SU-DHL-6 (cell line): ENCODE data around the gene HOXB3.

Source experiments
- H2AFZ ChIP-seq: fragments of 200-600 bp; sonication (generic); 2 replicates; pipeline ENCODE4 v1.6.1; 2014; ENCODE audit warnings: low read depth, mild to moderate bottlenecking, moderate library complexity, mixed read lengths, antibody characterized with exemption, low read length; ENCODE audit not compliant: severe bottlenecking
- H3F3A ChIP-seq: fragments of 200-600 bp; shearing (Covaris generic); 2 replicates; pipeline ENCODE4 v1.6.0; 2016; ENCODE audit warnings: antibody characterized with exemption, mild to moderate bottlenecking; ENCODE audit not compliant: insufficient read depth
- H3K27ac ChIP-seq: fragments of 200-600 bp; sonication (generic); 2 replicates; pipeline ENCODE4 v1.5.1; 2016; ENCODE audit warnings: low read depth, mild to moderate bottlenecking, low read length, moderate library complexity, mixed read lengths
- H3K27me3 ChIP-seq: fragments of 200-600 bp; sonication (generic), shearing (Covaris generic); 2 replicates; pipeline ENCODE4 v1.6.0; 2014; ENCODE audit warnings: mild to moderate bottlenecking, low read length
- H3K36me3 ChIP-seq: fragments of 200-600 bp; sonication (generic); 2 replicates; pipeline ENCODE4 v1.6.1; 2014; ENCODE audit warnings: mild to moderate bottlenecking, low read length, mixed read lengths
- H3K4me2 ChIP-seq: fragments of 300-600, 200-600 bp; shearing (Covaris generic), sonication (generic); 2 replicates; pipeline ENCODE4 v1.6.0; 2014; ENCODE audit warnings: low read length, low read depth, mild to moderate bottlenecking; ENCODE audit not compliant: poor library complexity, severe bottlenecking
- H3K4me3 ChIP-seq: fragments of 200-600 bp; sonication (generic); 2 replicates; pipeline ENCODE4 v1.5.1; 2014; ENCODE audit warnings: antibody characterized with exemption, low read length, mild to moderate bottlenecking, mixed read lengths; ENCODE audit not compliant: insufficient read depth, poor library complexity, severe bottlenecking
- H3K79me2 ChIP-seq: fragments of 200-600 bp; sonication (generic); 2 replicates; pipeline ENCODE4 v1.6.1; 2014; ENCODE audit warnings: mild to moderate bottlenecking, low read length, moderate library complexity; ENCODE audit not compliant: insufficient read depth
- H3K9ac ChIP-seq: fragments of 200-600 bp; sonication (generic); 2 replicates; pipeline ENCODE4 v1.7.0; 2014; ENCODE audit warnings: mild to moderate bottlenecking, low read length
- H3K9me2 ChIP-seq: fragments of 200-600 bp; sonication (generic); replicated peaks from 2 replicates; pipeline ENCODE4 v1.6.1; 2014; ENCODE audit warnings: low read length; ENCODE audit not compliant: insufficient read depth
- H3K9me3 ChIP-seq: fragments of 200-600 bp; sonication (generic); 2 replicates; pipeline ENCODE4 v1.6.1; 2014; ENCODE audit warnings: low read length, mixed read lengths; ENCODE audit not compliant: insufficient read depth
- H4K20me1 ChIP-seq: fragments of 200-600 bp; sonication (generic); 2 replicates; pipeline ENCODE4 v1.6.1; 2014; ENCODE audit warnings: low read depth, mild to moderate bottlenecking, antibody characterized with exemption, low read length, moderate library complexity, mixed read lengths
- CTCF ChIP-seq: fragments of 200-600 bp; sonication (generic); IDR thresholded peaks from one replicate; pipeline ENCODE4 v1.5.1; 2017; ENCODE audit warnings: antibody characterized with exemption, mild to moderate bottlenecking, low read length, moderate library complexity; ENCODE audit not compliant: insufficient read depth, poor library complexity, severe bottlenecking
- EZH2phosphoT487 ChIP-seq: fragments of 200-600 bp; sonication (generic), shearing (Covaris generic); conservative IDR thresholded peaks from 2 replicates; pipeline ENCODE4 v1.6.1; 2018; ENCODE audit warnings: mild to moderate bottlenecking, antibody characterized with exemption, low read length, moderate library complexity, mixed read lengths

Gene HOXB3

GRCh38 chr17:48566717-48567116 lies 23.3 kb downstream of the HOXB3 start:
- Histone ChIP-seq H3K9me2 (no peaks in the 10 kb centered on the region), H3K4me3 (no peak overlapping the region), H3K27ac (no peak overlapping the region), H4K20me1 (no peaks in the 10 kb centered on the region), H3F3A (no peaks in the 10 kb centered on the region), H3K4me2 (no peak overlapping the region), H3K9ac (no peak overlapping the region), H3K36me3 (no peaks in the 10 kb centered on the region), H3K9me3 (no peaks in the 10 kb centered on the region), H3K27me3 (no peaks in the 10 kb centered on the region), H3K79me2 (no peaks in the 10 kb centered on the region), H2AFZ (no peak overlapping the region)
- TF ChIP-seq CTCF (no peak), EZH2phosphoT487 (no peak)

- no peaks in the 10 kb centered on the region for H3K27me3 ChIP-seq
- no peak overlapping the region for H3K27ac ChIP-seq
- H3K9me3 ChIP-seq: no peaks in the 10 kb centered on the region
- TF ChIP-seq EZH2phosphoT487 (no peak), CTCF (no peak)
- no peaks in the 10 kb centered on the region for H3F3A ChIP-seq
- H4K20me1 ChIP-seq: no peaks in the 10 kb centered on the region
- H3K4me2 ChIP-seq: no peak overlapping the region
- H2AFZ ChIP-seq: no peak overlapping the region
- no peaks in the 10 kb centered on the region for H3K9me2 ChIP-seq
- no peaks in the 10 kb centered on the region for H3K79me2 ChIP-seq
- H3K4me3 ChIP-seq: no peak overlapping the region
- H3K9ac ChIP-seq: no peak overlapping the region
- H3K36me3 ChIP-seq: no peaks in the 10 kb centered on the region
Observed at GRCh38 chr17:48565925-48566710, 23.9 kb downstream of the HOXB3 start.

GRCh38 chr17:48565022-48565554 lies 25.0 kb downstream of the HOXB3 start:
- Histone ChIP-seq H3K9me3 (no peaks in the 10 kb centered on the region), H3K4me3 (no peak overlapping the region), H3K9ac (no peak overlapping the region), H3K4me2 (no peak overlapping the region), H3F3A (no peaks in the 10 kb centered on the region), H3K27me3 (no peaks in the 10 kb centered on the region), H2AFZ (no peak overlapping the region), H3K36me3 (no peaks in the 10 kb centered on the region), H3K79me2 (no peaks in the 10 kb centered on the region), H4K20me1 (no peaks in the 10 kb centered on the region), H3K27ac (no peak overlapping the region), H3K9me2 (no peaks in the 10 kb centered on the region)
- no peak for TF ChIP-seq EZH2phosphoT487
- no peak for TF ChIP-seq CTCF
